Measurements from ENCODE around the gene TREML1.
"Not testable (repeated sequence)": the region's sequence is repeated elsewhere in the genome, so short reads cannot be mapped to it uniquely, and the experiment has no call there.

TREML1 gene

DNA sequence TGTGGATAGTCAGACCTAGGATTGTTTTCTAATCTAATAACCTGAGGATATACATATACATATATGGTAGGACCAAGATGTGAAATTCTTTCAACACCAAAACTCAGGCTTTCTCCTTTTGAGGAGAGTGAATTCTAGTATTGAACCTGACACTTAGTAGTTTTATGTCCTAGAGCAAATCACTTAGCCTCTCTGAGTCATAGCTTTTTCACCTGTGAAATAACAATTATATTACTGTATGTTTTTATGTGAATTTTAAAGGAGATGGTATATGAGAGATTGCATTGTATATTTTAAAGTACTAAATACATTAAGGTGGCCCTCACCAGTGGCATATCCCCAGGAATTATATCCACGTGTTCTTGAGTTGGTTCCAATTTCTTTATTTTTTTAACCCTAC, 34.6 kb downstream of the TREML1 start:
- in situ Hi-C loops (cut with MboI; ENCODE audit: low sequenced_read_pairs, unreplicated experiment): no loop called here
- TF ChIP-seq, protein P1, sequence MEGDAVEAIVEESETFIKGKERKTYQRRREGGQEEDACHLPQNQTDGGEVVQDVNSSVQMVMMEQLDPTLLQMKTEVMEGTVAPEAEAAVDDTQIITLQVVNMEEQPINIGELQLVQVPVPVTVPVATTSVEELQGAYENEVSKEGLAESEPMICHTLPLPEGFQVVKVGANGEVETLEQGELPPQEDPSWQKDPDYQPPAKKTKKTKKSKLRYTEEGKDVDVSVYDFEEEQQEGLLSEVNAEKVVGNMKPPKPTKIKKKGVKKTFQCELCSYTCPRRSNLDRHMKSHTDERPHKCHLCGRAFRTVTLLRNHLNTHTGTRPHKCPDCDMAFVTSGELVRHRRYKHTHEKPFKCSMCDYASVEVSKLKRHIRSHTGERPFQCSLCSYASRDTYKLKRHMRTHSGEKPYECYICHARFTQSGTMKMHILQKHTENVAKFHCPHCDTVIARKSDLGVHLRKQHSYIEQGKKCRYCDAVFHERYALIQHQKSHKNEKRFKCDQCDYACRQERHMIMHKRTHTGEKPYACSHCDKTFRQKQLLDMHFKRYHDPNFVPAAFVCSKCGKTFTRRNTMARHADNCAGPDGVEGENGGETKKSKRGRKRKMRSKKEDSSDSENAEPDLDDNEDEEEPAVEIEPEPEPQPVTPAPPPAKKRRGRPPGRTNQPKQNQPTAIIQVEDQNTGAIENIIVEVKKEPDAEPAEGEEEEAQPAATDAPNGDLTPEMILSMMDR (IDR thresholded peaks at IDR 0.05; ENCODE audit: borderline replicate concordance, control extremely low read depth, extremely low read depth, insufficient read depth, missing control alignments): no peak
- no peak for DNase-seq (ENCODE audit: low spot score)

DNA sequence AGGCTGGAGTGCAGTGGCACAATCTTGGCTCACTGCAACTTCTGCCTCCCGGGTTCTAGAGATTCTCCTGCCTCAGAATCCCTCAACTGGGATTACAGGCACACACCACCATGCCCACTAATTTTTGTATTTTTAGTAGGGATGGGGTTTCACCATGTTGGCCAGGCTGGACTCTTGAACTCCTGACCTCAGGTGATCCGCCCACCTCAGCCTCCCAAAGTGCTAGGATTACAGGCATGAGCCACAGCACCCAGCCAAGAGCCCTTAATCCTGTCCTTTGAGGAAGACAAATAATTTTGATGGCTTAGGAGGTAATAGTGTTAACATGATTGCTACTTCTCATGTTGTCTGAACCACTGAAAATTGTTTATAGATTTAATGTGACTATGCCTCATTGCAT, 39.1 kb downstream of the TREML1 start:
- DNase-seq (ENCODE audit: low spot score); in situ Hi-C loops (cut with MboI; ENCODE audit: low sequenced_read_pairs, unreplicated experiment): not testable (repeated sequence)

DNA sequence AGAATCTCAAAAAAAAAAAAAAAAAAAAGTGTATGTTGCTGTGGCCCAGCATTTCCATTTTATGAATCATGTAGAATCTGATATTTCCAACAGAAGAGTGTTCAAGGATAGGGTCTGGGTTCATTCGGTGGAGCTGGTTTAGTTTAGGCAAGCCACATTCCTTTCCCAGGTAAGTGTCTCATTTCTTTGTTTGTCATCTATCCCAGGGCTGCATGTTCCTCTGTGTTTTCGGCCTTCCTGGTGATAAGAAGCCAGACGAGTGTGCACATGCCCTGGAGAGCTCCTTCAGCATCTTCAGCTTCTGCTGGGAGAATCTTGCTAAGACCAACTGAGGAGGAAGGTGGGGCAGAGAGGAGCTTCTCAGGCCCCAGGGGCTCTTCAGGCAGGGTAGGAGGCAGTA, 43.1 kb downstream of the TREML1 start:
- in situ Hi-C loops (cut with MboI; ENCODE audit: low sequenced_read_pairs, unreplicated experiment): no loop called here
- no peak for DNase-seq (ENCODE audit: low spot score)

DNA sequence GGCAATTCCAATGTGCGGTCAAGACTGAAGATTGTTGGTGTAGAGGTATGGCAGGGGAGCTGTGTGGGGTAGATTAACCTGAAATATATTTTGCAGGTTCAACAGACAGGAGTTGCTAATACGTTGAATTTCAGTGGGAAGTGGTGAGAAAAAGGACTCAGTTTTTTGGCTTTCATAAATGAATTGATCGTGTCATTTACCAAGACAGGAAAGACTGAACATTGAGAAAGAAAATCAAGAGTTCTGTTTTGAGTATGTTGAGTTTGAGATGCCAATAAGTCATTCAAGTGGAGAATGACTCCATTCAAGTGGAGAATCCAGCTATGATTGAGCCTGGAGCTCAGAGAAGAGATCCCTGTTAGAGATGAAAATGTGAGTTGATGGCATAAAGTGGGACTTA, 50.3 kb downstream of the TREML1 start:
- TF ChIP-seq, protein P1 (IDR thresholded peaks at IDR 0.05; ENCODE audit: borderline replicate concordance, control extremely low read depth, extremely low read depth, insufficient read depth, missing control alignments): no peak
- in situ Hi-C loops (cut with MboI; ENCODE audit: low sequenced_read_pairs, unreplicated experiment): no loop called here

More for the DNA sequence above, 43.1 kb downstream of the TREML1 start:
- TF ChIP-seq, protein P1 (IDR thresholded peaks at IDR 0.05; ENCODE audit: borderline replicate concordance, control extremely low read depth, extremely low read depth, insufficient read depth, missing control alignments): no peak

DNA sequence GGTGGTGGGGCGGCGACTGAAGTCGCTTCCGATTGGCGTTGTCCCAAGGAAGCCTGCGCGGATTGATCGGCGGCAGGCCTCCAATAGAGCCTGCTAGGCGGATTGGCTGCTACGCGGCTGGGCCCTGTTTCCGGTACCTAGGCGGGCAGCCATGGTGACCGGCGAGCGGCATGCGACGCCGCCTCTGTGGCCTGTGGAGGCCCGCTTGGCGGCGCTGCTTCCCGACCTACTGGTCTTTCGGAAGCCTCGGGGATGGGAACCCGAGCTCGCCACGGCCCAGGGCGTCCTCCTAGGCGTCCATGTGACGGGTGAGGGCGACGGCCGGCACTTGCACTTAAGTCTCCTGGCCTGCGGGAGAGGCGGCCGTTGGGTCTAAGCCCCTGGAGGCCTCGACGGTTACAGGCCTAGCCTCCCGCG, 53.3 kb downstream of the TREML1 start:
- in situ Hi-C loops (cut with MboI; ENCODE audit: low sequenced_read_pairs, unreplicated experiment): no loop called here
- TF ChIP-seq, protein P1 (IDR thresholded peaks at IDR 0.05; ENCODE audit: borderline replicate concordance, control extremely low read depth, extremely low read depth, insufficient read depth, missing control alignments): no peak
- DNase-seq (ENCODE audit: low spot score): no peak

More for the DNA sequence above, 50.3 kb downstream of the TREML1 start:
- DNase-seq (ENCODE audit: low spot score): no peak
